SK-N-MC (cell line): ENCODE results near the gene PAK6.

Source experiments
- EZH2 ChIP-seq: fragments of 200-600 bp; sonication (generic); IDR thresholded peaks from one replicate; pipeline ENCODE4 v1.6.1; 2017; ENCODE audit warnings: antibody characterized with exemption
- FOXP2 ChIP-seq: optimal IDR thresholded peaks from 2 replicates; pipeline ENCODE3; 2011; ENCODE audit warnings: mild to moderate bottlenecking, moderate library complexity; ENCODE audit not compliant: insufficient read depth; ENCODE audit errors: extremely low read length, control extremely low read depth
- POLR2AphosphoS5 ChIP-seq: IDR thresholded peaks from 2 replicates; pipeline ENCODE4 v1.6.1; 2012; ENCODE audit warnings: mild to moderate bottlenecking, low read depth, low read length, borderline replicate concordance

DNA sequence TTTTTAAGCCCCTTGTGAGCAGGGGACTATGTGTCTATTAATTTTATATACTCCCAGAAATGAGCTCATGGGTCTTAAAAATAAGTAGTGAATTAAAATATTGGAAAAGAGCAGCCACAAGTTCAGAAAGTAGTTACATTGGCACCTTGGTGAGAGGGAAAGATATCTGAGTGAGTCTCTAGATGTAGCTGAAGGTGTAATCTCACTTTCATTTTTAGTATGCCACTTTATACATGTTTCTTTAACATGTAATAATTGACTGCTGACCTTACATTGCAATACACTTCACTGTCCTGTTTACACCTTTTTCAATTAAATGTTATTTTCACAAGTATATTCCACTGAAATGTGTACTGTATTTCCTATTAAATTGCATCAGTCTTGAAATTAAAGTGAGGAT, 12.1 kb upstream of the PAK6 start:
- TF ChIP-seq POLR2AphosphoS5 = no peak
- no peak for TF ChIP-seq EZH2
- TF ChIP-seq FOXP2 = no peak
